ENCODE measurements around the gene SLC34A1. TPM values are rescaled to one million over a fixed set of nuclear protein-coding genes. Genes with fewer than 3 reads are reported as not detected.
A peak's percentile ranks its signal among the peaks of the same experiment; 100 is the strongest.

Gene SLC34A1
- total RNA-seq, 1 donor from 2014 or later, result not detected

DNA sequence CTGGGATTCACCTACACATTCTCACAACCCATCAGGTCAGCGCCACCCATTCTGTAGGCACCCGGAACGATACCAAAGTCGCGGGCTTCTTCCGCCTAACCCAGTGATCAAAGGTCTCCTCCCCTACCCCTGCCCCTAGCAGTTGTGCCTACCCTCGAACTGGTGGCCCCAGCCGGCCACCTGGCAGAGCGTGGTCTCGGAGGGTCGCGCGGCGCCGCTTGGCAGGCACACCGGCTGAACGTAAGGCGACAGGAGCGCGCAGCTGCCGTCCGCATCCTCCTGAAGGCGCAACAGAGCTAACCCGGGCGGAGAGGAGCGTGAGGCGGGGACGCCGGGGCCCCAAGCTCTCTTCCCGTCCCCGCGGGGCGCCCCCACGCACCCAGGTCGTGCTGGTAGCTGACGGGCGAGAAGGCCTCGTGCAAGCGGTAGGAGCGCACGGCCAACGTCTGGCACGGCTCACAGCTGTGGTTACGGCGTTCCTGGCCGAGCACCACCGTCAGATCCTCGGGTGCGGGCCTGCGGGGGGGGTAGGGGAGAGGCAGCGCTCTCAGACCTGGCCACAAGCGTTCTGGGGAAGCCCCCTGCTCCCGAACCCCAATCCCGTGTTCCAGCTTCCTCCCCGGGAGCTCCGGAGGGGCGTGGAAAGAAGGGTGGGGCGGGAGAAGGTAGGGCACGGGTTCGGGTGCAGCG lies 19.0 kb downstream of the SLC34A1 start:
- H3K4me1 ChIP-seq (ENCODE audit: insufficient read depth, low read length), result peaks cover 30% of the 10 kb centered on the region
- Mint-ChIP-seq H3K27me3 (ENCODE audit: low read depth, unreplicated experiment) (peaks cover 53% of the 10 kb centered on the region), H3K9me3 (ENCODE audit: unreplicated experiment) (no peaks in the 10 kb centered on the region), H3K27ac (ENCODE audit: unreplicated experiment) (no peak overlapping the region), H3K36me3 (ENCODE audit: low read depth, unreplicated experiment) (no peaks in the 10 kb centered on the region), H3K4me3 (ENCODE audit: unreplicated experiment) (peak overlapping the region; percentile 84), H3K4me1 (ENCODE audit: low read depth, unreplicated experiment) (no peaks in the 10 kb centered on the region)
- H2AFZ ChIP-seq (ENCODE audit: low read depth, low read length), result peak overlapping the region; percentile 96
- DNase-seq (ENCODE audit: low read depth) (no peak), FAIRE-seq (no peak)
- no peaks in the 10 kb centered on the region for H4K20me1 ChIP-seq (ENCODE audit: insufficient read depth, low read length)
- H3K27me3 ChIP-seq (ENCODE audit: insufficient read depth, low read length), result peaks cover 38% of the 10 kb centered on the region
- H3K36me3 ChIP-seq (ENCODE audit: insufficient read depth, low read length), result no peaks in the 10 kb centered on the region
- H3K4me3 ChIP-seq (ENCODE audit: insufficient read depth, low read depth, low read length), result peak overlapping the region; percentile 56
- H3K27ac ChIP-seq (ENCODE audit: low read depth, low read length), result no peak overlapping the region
- peak; percentile 80 for TF ChIP-seq EZH2 (IDR thresholded peaks at IDR 0.05; ENCODE audit: insufficient read depth, low read length)
- TF ChIP-seq, protein P1, sequence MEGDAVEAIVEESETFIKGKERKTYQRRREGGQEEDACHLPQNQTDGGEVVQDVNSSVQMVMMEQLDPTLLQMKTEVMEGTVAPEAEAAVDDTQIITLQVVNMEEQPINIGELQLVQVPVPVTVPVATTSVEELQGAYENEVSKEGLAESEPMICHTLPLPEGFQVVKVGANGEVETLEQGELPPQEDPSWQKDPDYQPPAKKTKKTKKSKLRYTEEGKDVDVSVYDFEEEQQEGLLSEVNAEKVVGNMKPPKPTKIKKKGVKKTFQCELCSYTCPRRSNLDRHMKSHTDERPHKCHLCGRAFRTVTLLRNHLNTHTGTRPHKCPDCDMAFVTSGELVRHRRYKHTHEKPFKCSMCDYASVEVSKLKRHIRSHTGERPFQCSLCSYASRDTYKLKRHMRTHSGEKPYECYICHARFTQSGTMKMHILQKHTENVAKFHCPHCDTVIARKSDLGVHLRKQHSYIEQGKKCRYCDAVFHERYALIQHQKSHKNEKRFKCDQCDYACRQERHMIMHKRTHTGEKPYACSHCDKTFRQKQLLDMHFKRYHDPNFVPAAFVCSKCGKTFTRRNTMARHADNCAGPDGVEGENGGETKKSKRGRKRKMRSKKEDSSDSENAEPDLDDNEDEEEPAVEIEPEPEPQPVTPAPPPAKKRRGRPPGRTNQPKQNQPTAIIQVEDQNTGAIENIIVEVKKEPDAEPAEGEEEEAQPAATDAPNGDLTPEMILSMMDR (IDR thresholded peaks at IDR 0.05; ENCODE audit: insufficient read depth, low read depth, low read length), result no peak
- peak overlapping the region; percentile 60 for H3K9ac ChIP-seq (ENCODE audit: low read length)
- H3K79me2 ChIP-seq (ENCODE audit: insufficient read depth, low read length), result no peaks in the 10 kb centered on the region
- peak overlapping the region; percentile 99 for H3K4me2 ChIP-seq (ENCODE audit: low read length)
- no peaks in the 10 kb centered on the region for H3K9me3 ChIP-seq (ENCODE audit: insufficient read depth, low read depth, low read length)

DNA sequence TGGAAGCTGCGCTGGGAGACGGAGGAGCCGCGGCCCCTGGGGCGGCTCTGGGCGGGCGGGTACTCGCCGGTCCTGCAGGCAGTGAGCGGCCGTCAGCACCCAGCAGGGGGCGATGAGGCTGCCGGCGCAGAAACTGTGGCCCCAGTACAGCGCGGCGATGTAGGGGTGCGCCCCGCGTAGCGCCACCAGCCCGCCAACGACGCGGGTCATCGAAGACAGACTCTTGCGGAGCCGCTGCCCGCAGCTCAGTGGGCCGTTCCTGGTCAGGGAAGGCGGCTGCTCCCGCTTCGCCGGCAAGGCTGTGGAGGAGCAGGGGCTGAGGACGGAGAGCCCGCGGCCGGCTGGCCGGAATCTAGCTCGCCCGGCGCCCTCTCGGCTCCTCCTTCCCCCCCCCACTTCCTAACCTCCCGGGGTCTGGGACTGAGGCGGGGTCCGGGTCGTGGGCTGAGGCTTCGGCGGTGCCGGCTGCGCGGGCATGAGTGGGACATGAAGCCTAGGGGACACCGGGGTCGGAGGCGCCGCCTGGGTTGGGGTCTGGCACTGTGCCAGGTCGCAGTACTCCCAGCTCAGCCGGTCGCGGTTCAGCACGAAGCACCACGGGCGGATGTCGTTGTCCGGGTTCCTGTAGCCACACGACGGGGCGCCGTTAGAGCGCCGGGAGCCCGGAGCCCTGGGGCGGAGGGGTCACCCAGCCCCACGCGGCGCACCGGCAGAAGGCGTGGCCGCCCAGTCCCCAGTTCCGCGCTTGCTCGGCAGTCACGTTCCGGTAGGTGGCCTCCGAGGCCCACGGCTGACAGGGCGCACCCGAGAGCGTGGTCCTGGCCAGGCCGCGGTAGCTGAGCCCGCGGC lies 19.8 kb downstream of the SLC34A1 start:
- H3K4me2 ChIP-seq (ENCODE audit: low read length), result peak overlapping the region; percentile 99
- no peaks in the 10 kb centered on the region for H4K20me1 ChIP-seq (ENCODE audit: insufficient read depth, low read length)
- peak overlapping the region; percentile 56 for H3K4me3 ChIP-seq (ENCODE audit: insufficient read depth, low read depth, low read length)
- H3K4me1 Mint-ChIP-seq (ENCODE audit: low read depth, unreplicated experiment), result no peaks in the 10 kb centered on the region
- H3K36me3 ChIP-seq (ENCODE audit: insufficient read depth, low read length), result no peaks in the 10 kb centered on the region
- no peak overlapping the region for H3K27ac ChIP-seq (ENCODE audit: low read depth, low read length)
- peaks cover 30% of the 10 kb centered on the region for H3K4me1 ChIP-seq (ENCODE audit: insufficient read depth, low read length)
- H3K4me3 Mint-ChIP-seq (ENCODE audit: unreplicated experiment), result peak overlapping the region; percentile 76
- peak overlapping the region; percentile 60 for H3K9ac ChIP-seq (ENCODE audit: low read length)
- peak overlapping the region; percentile 96 for H2AFZ ChIP-seq (ENCODE audit: low read depth, low read length)
- FAIRE-seq (no peak), DNase-seq (ENCODE audit: low read depth) (peak; percentile 45)
- no peaks in the 10 kb centered on the region for H3K9me3 ChIP-seq (ENCODE audit: insufficient read depth, low read depth, low read length)
- no peaks in the 10 kb centered on the region for H3K36me3 Mint-ChIP-seq (ENCODE audit: low read depth, unreplicated experiment)
- peaks cover 55% of the 10 kb centered on the region for H3K27me3 Mint-ChIP-seq (ENCODE audit: low read depth, unreplicated experiment)
- H3K79me2 ChIP-seq (ENCODE audit: insufficient read depth, low read length), result no peaks in the 10 kb centered on the region
- H3K9me3 Mint-ChIP-seq (ENCODE audit: unreplicated experiment), result no peaks in the 10 kb centered on the region
- no peak overlapping the region for H3K27ac Mint-ChIP-seq (ENCODE audit: unreplicated experiment)
- H3K27me3 ChIP-seq (ENCODE audit: insufficient read depth, low read length), result peaks cover 38% of the 10 kb centered on the region
- TF ChIP-seq, protein P1 (IDR thresholded peaks at IDR 0.05; ENCODE audit: insufficient read depth, low read depth, low read length), result no peak
- TF ChIP-seq EZH2 (IDR thresholded peaks at IDR 0.05; ENCODE audit: insufficient read depth, low read length), result no peak

All from astrocyte (in vitro differentiated cells and primary cell).